ENCODE results near the gene DGCR6L. TPM values are rescaled to one million over a fixed set of nuclear protein-coding genes. Genes with fewer than 3 reads are reported as not detected.
A peak's percentile ranks its signal among the peaks of the same experiment; 100 is the strongest.
"Not testable (repeated sequence)": the region's sequence is repeated elsewhere in the genome, so short reads cannot be mapped to it uniquely, and the experiment has no call there.

Gene DGCR6L
- 38.6 and 40.4 TPM in 2 replicates for total RNA-seq (2021)
- long read RNA-seq, transcript DGCR6L-201 (5 exons, 1,154 nt), result major isoform, 196 of 230 reads
- long read RNA-seq, transcript DGCR6L-203 (4 exons, 935 nt), result minor isoform, 9 of 230 reads
- long read RNA-seq, partial matches to known transcripts, result 10 of 230 reads
- long read RNA-seq, other reads (novel, unspliced or antisense), result 14 of 230 reads

- Mint-ChIP-seq H3K36me3 (ENCODE audit: insufficient read depth in 1 of 3, low read depth in 3 of 3) (no peaks in the 10 kb centered on the region), H3K4me1 (peaks cover 28 to 30% of the 10 kb centered on the region in 2 experiments), H3K4me3 (peak within 1 kb of the TSS; percentile 84 to 93), H3K27ac (peak within 1 kb of the TSS in 2 of 3 experiments; percentile 87 to 90; a peak in 4 of 7 replicates), H3K9me3 (no peaks in the 10 kb centered on the region), H3K27me3 (ENCODE audit: low read depth) (no peaks in the 10 kb centered on the region)
- Histone ChIP-seq H3K79me1 (ENCODE audit: insufficient read depth, low read depth, low read length, poor library complexity, severe bottlenecking) (no peaks in the 10 kb centered on the region), H3K4me1 (ENCODE audit: insufficient read depth, low read length) (peaks cover 4% of the 10 kb centered on the region), H3K27ac (ENCODE audit: insufficient read length, low read depth, low read length) (no peak within 1 kb of the TSS), H2BK5ac (ENCODE audit: insufficient read length, low read length) (no peak within 1 kb of the TSS), H2BK20ac (ENCODE audit: low read depth, low read length, poor library complexity, severe bottlenecking) (no peak within 1 kb of the TSS), H2BK12ac (ENCODE audit: insufficient read length, low read depth, low read length) (no peak within 1 kb of the TSS), H3T11ph (ENCODE audit: low read length) (no peak within 1 kb of the TSS), H3K56ac (ENCODE audit: insufficient read length, low read depth, low read length) (no peak within 1 kb of the TSS), H2BK120ac (ENCODE audit: low read depth, low read length, poor library complexity, severe bottlenecking) (no peak within 1 kb of the TSS), H3K18ac (ENCODE audit: insufficient read length, low read depth, low read length) (no peak within 1 kb of the TSS), H4K20me1 (ENCODE audit: control insufficient read depth, insufficient read depth, insufficient read length) (no peaks in the 10 kb centered on the region), H3K9ac (ENCODE audit: extremely low read depth, insufficient read length, low read length) (peak within 1 kb of the TSS; percentile 50), H3K79me2 (ENCODE audit: insufficient read depth, low read length) (peaks cover 3% of the 10 kb centered on the region; the same call in 1 of the 2 replicates), H3K4me2 (ENCODE audit: insufficient read depth, insufficient read length, low read length) (peak within 1 kb of the TSS; percentile 48), H3K4ac (ENCODE audit: low read depth, low read length) (no peak within 1 kb of the TSS), H3K9me3 (ENCODE audit: control insufficient read depth, low read depth, low read length) (no peaks in the 10 kb centered on the region), H2AK5ac (ENCODE audit: insufficient read length, low read length) (no peak within 1 kb of the TSS), H4K8ac (replicated peaks; ENCODE audit: insufficient read length, low read depth, low read length) (no peak within 1 kb of the TSS), H3K23ac (ENCODE audit: insufficient read length, low read depth, low read length) (no peak within 1 kb of the TSS), H2AFZ (ENCODE audit: low read length) (no peak within 1 kb of the TSS), H2BK15ac (ENCODE audit: low read depth, low read length) (no peak within 1 kb of the TSS), H4K91ac (ENCODE audit: insufficient read length, low read depth, low read length) (no peak within 1 kb of the TSS), H4K5ac (ENCODE audit: insufficient read length, low read depth, low read length) (no peak within 1 kb of the TSS), H3K23me2 (ENCODE audit: insufficient read length, low read depth, low read length, poor library complexity, severe bottlenecking) (no peaks in the 10 kb centered on the region), H3K14ac (ENCODE audit: insufficient read depth, low read length) (no peak within 1 kb of the TSS), H3K27me3 (ENCODE audit: insufficient read depth, low read length) (no peaks in the 10 kb centered on the region)
- DNase-seq, result peak; percentile 95
- no CpG with 5 or more reads among the region's 98 CpGs for WGBS (ENCODE audit: extremely low coverage, insufficient read length, low lambda C conversion rate)
- no peak; the same call in 2 of the 3 replicates for TF ChIP-seq CTCF (conservative IDR thresholded peaks at IDR 0.05)
Observed at GRCh38 chr22:20319745-20320658, at the start of gene DGCR6L. Gene DGCR6L (minus strand): TSS chr22:20320060. CDS start chr22:20319988, 72 bp downstream.

GRCh38 chr22:20368875-20369274, 49.0 kb upstream of the DGCR6L start:
- not testable (repeated sequence) for H3K9ac ChIP-seq (ENCODE audit: extremely low read depth, insufficient read length, low read length); H4K8ac ChIP-seq (replicated peaks; ENCODE audit: insufficient read length, low read depth, low read length); H4K20me1 ChIP-seq (ENCODE audit: control insufficient read depth, insufficient read depth, insufficient read length); H3K79me1 ChIP-seq (ENCODE audit: insufficient read depth, low read depth, low read length, poor library complexity, severe bottlenecking); H3K23me2 ChIP-seq (ENCODE audit: insufficient read length, low read depth, low read length, poor library complexity, severe bottlenecking); H3K27ac ChIP-seq (ENCODE audit: insufficient read length, low read depth, low read length); H3K4ac ChIP-seq (ENCODE audit: low read depth, low read length); H2BK15ac ChIP-seq (ENCODE audit: low read depth, low read length); H3K4me3 Mint-ChIP-seq; H2BK5ac ChIP-seq (ENCODE audit: insufficient read length, low read length); H2BK120ac ChIP-seq (ENCODE audit: low read depth, low read length, poor library complexity, severe bottlenecking); H3K9me3 Mint-ChIP-seq; H3T11ph ChIP-seq (ENCODE audit: low read length); H3K18ac ChIP-seq (ENCODE audit: insufficient read length, low read depth, low read length); H4K91ac ChIP-seq (ENCODE audit: insufficient read length, low read depth, low read length); H3K9me3 ChIP-seq (ENCODE audit: control insufficient read depth, low read depth, low read length); H3K4me1 ChIP-seq (ENCODE audit: insufficient read depth, low read length); H3K4me2 ChIP-seq (ENCODE audit: insufficient read depth, insufficient read length, low read length); H3K36me3 Mint-ChIP-seq (ENCODE audit: insufficient read depth in 1 of 3, low read depth in 3 of 3); H3K79me2 ChIP-seq (ENCODE audit: insufficient read depth, low read length); H3K56ac ChIP-seq (ENCODE audit: insufficient read length, low read depth, low read length); H2AFZ ChIP-seq (ENCODE audit: low read length); H3K23ac ChIP-seq (ENCODE audit: insufficient read length, low read depth, low read length); H4K5ac ChIP-seq (ENCODE audit: insufficient read length, low read depth, low read length); H2AK5ac ChIP-seq (ENCODE audit: insufficient read length, low read length); H3K14ac ChIP-seq (ENCODE audit: insufficient read depth, low read length); H3K27me3 ChIP-seq (ENCODE audit: insufficient read depth, low read length); H2BK20ac ChIP-seq (ENCODE audit: low read depth, low read length, poor library complexity, severe bottlenecking); H2BK12ac ChIP-seq (ENCODE audit: insufficient read length, low read depth, low read length)
- Mint-ChIP-seq H3K27ac (peak overlapping the region in 1 of 3 experiments; percentile 62; a peak in 1 of 7 replicates), H3K27me3 (ENCODE audit: low read depth) (peaks cover 38% of the 10 kb centered on the region), H3K4me1 (peaks cover 13 to 18% of the 10 kb centered on the region in 2 experiments)
- DNase-seq, result peak; percentile 11
- no CpG with 5 or more reads among the region's 9 CpGs for WGBS (ENCODE audit: extremely low coverage, insufficient read length, low lambda C conversion rate)

Measured in H9 (cell line).